Cardiac septum (tissue), 1 donor: ENCODE data around the gene SHISA5. TPM values are rescaled to one million over a fixed set of nuclear protein-coding genes. Genes with fewer than 3 reads are reported as not detected.

ENCODE experiments used
- DNase-seq: peaks from one replicate; pipeline ENCODE4 v3.0.0-alpha.2; 2020; ENCODE audit warnings: low spot score
- intact Hi-C: fragments of 100-400 bp; cut with DNase I; formaldehyde crosslinking; loops from one replicate; pipeline ENCODE4 v1.14.0; 2022
- microRNA-seq: library from miRNA; unstranded; fragments of <30 nt; microRNA quantifications from one replicate; pipeline ENCODE4 v1.2.0, GENCODE V29; 2020
- total RNA-seq: library from RNA; stranded (reverse); fragmentation: NEBNext Ultra II Directional; extraction: Animal tissue kit (Norgen Biotek cat#: 25700); gene quantifications from one replicate; pipeline ENCODE4 v1.2.1, GENCODE V29; 2021
- donor health status: DM: no; HTN: no; CAD: no.

Gene SHISA5
- total RNA-seq, 1 donor from 2014 or later: 47.8 TPM

- DNase-seq: no peak
- intact Hi-C loops: no loop called here
Observed at GRCh38 chr3:48423883-48424695, 79.9 kb downstream of the SHISA5 start.

- no peak for DNase-seq
- intact Hi-C loops: no loop called here
Observed at GRCh38 chr3:48423241-48423882, 80.6 kb downstream of the SHISA5 start.

- intact Hi-C loops: no loop called here
- DNase-seq: no peak
Observed at GRCh38 chr3:48422681-48423080, 81.3 kb downstream of the SHISA5 start.

- no peak for DNase-seq
- intact Hi-C loops: no loop called here
Observed at GRCh38 chr3:48422272-48422671, 81.7 kb downstream of the SHISA5 start.

- DNase-seq: no peak
- intact Hi-C loops: no loop called here
Observed at GRCh38 chr3:48420561-48420960, 83.4 kb downstream of the SHISA5 start.

- intact Hi-C loops: no loop called here
- no peak for DNase-seq
Observed at GRCh38 chr3:48419597-48419996, 84.4 kb downstream of the SHISA5 start.

- intact Hi-C loops: no loop called here
- no peak for DNase-seq
Observed at GRCh38 chr3:48419149-48419548, 84.8 kb downstream of the SHISA5 start.

- no peak for DNase-seq
- intact Hi-C loops: no loop called here
Observed at GRCh38 chr3:48418651-48419050, 85.3 kb downstream of the SHISA5 start.

- no peak for DNase-seq
- intact Hi-C loops: no loop called here
Observed at GRCh38 chr3:48418140-48418539, 85.8 kb downstream of the SHISA5 start.

Small RNAs within 50 kb of the gene (microRNA-seq; reads per million reads assigned to microRNA genes)
- not detected for gene MIR6823

Other genes with a start within 250 kb of the SHISA5 start
- gene NME6, start 202.8 kb downstream of the SHISA5 start, total RNA-seq: 21.0 TPM
- gene SPINK8, start 170.5 kb downstream of the SHISA5 start, total RNA-seq: not detected
- not detected for gene FBXW12, start 132.0 kb downstream of the SHISA5 start, total RNA-seq
- gene PLXNB1, start 74.1 kb downstream of the SHISA5 start, total RNA-seq: 43.4 TPM
- 8.9 TPM for gene CCDC51, start 64.1 kb downstream of the SHISA5 start, total RNA-seq
- 192 TPM for gene TMA7, start 63.9 kb downstream of the SHISA5 start, total RNA-seq
- 4.1 TPM for gene ATRIP, start 57.4 kb downstream of the SHISA5 start, total RNA-seq
- 1.5 TPM for gene PFKFB4, start 52.6 kb upstream of the SHISA5 start, total RNA-seq
- 0.48 TPM for gene UCN2, start 59.6 kb upstream of the SHISA5 start, total RNA-seq
- gene COL7A1, start 91.2 kb upstream of the SHISA5 start, total RNA-seq: 26.5 TPM
- 753 TPM for gene UQCRC1, start 105.5 kb upstream of the SHISA5 start, total RNA-seq
- not detected for gene TMEM89, start 117.6 kb upstream of the SHISA5 start, total RNA-seq
- gene SLC26A6, start 131.3 kb upstream of the SHISA5 start, total RNA-seq: 8.9 TPM
- 0.22 TPM for gene CELSR3, start 158.7 kb upstream of the SHISA5 start, total RNA-seq
- 22.5 TPM for gene NCKIPSD, start 181.7 kb upstream of the SHISA5 start, total RNA-seq
- 23.9 TPM for gene IP6K2, start 213.0 kb upstream of the SHISA5 start, total RNA-seq